SW 1271 (cell line): Measurements from ENCODE around the gene JSRP1.

ENCODE experiments used
- DNase-seq, 2 experiments: peaks; one replicate each; lab custom pipeline; 2025; lab: John Stamatoyannopoulos, UW

JSRP1 gene

DNA sequence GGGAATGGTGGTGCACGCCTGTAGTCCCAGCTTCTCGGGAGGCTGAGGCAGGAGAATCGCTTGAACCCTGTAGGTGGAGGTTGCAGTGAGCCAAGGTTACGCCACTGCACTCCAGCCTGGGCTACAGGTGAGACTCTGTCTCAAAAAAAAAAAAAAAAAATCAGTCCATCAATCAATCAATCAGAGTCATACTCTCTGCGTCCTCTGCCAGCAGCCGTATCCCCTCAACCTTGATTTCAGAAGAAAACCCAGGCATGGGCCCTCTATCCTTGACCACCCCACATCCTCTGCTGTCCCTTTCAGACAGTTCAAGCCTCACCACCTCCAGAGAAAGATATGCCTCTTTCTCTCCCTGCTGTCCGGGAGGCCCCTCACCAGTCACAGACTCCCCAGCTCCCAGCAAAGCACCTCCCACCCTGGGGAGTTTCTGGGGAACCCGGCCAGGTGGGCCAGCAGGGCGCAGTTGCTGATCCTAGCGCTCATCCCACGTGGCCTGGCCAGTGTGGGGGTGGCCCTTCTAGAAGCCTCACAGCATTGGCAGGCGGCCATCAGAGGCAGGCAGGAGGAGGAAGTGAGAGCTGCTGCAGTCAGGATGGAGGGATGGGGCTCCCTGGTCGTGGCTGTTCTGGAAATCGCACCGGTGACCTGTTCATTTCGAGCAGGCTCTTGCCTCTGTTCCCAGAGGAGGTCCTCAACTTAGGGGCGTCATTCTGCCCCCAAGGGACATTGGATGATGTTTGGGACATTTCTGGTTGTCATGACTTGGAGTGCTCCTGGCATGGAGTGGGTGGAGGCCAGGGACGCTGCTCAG is 10.2 kb upstream of the JSRP1 start:
- DNase-seq: no peak

GRCh38 chr19:2261438-2262172 is 5.4 kb upstream of the JSRP1 start:
- DNase-seq: peak in 1 of 2 experiments; percentile 14

DNA sequence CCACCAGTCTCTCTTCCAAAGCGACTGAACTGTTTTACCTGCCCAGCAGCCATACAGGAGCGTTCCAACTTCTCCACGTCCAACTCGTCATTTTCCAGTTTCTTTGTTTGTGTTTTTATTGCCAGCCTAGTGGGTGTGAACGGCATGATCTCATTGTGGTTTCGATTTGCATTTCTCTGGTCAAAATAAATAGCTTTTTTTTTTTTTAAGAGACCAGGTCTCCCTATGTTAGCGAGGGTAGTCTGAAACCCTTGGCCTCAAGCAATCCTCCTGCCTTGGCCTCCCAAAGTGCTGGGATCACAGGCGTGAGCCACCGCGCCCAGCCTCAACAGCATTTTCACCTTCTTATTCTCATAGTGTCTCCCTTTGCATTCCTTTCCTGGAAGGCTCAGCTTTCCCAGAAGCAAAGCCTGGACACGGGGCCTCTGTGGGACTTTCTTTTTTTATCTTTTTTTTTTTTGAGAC is 4.2 kb upstream of the JSRP1 start:
- no peak for DNase-seq

GRCh38 chr19:2259336-2259735 is 3.1 kb upstream of the JSRP1 start:
- no peak for DNase-seq

DNA sequence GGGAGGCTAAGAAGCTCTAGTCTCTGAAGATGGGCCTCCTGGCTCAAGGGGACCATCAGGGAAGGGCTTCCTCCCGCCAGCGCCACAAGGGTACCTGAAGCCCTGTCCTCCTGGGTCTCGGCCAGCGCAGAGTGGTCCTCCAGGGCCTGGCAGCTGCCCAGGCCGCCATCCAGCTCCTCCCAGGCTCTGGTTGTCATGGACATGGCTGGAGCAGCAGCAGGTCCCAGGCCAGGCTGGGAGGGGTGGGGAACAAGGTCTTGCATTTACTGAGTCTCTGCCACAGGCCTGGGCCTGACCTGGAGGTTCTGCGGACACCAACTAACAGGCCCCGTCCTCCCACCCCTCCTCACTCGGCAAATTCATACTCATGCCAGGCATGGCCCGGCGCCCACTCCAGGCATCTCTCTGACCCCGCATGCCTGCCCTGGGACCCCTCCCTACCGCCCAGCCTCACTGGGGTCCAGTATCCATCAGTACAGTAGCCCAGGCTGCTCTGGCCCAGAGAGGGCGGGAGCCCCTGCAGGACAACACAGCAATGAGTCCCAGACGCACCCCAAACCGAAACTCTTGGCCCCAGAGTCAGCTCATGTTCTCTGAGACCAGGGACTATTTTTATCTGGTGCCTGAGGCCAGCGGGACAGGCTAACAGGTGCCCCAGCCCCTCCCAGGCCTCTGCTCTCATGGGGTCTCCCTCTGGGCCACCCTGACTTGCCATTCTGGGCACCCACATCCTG is 938 bp downstream of the JSRP1 start:
- no peak for DNase-seq

- no peak for DNase-seq
Observed at GRCh38 chr19:2254064-2254872, 1.9 kb downstream of the JSRP1 start.

DNA sequence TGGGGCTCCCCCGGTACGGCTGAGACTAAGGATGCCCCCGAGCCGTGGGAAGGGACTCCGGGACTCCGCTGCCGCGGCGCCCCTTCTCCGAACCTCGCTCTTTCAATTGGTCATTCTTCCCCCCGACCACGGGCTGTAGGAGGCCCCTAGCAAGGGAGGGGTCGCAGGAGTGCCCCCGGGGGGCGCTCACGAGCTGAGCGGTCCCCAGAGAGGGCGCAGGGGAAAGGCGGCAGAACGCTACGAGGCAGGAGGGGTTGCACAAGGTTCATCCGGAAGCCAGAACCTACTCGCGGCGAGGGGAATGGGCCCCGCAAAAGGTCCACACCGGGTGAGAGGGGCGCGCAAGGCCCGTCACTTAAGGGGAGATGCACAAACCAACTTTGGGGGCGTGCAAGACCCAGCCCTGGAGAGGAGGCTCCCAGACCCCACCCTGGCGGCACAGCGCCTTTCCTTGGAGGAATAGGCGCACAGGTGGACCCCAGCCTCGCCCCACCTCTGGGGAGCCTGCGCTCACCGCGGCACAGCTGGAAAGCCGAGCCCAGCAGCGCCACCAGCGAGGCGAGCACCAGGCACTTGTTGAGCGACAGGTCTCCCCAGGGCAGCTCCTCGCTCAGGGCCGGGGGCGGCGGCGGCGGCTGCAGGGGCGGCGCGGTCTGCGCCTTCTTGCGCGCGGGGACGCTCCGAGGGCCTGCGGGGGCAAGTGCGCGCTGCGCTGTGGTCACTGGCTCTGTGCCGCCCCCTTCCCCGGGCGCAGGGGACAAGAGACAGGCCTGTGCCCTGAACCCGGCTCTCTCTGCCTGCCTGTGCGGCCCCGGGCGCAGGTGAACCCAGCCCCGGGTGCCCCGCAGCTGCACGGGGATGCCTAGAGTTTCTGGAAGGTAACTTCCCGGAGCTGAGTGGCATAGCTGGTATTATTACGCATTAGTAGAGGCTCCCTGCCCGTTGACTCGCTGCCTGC is 2.8 kb downstream of the JSRP1 start:
- no peak for DNase-seq

- no peak for DNase-seq
Observed at GRCh38 chr19:2252797-2253105, 3.5 kb downstream of the JSRP1 start.

DNA sequence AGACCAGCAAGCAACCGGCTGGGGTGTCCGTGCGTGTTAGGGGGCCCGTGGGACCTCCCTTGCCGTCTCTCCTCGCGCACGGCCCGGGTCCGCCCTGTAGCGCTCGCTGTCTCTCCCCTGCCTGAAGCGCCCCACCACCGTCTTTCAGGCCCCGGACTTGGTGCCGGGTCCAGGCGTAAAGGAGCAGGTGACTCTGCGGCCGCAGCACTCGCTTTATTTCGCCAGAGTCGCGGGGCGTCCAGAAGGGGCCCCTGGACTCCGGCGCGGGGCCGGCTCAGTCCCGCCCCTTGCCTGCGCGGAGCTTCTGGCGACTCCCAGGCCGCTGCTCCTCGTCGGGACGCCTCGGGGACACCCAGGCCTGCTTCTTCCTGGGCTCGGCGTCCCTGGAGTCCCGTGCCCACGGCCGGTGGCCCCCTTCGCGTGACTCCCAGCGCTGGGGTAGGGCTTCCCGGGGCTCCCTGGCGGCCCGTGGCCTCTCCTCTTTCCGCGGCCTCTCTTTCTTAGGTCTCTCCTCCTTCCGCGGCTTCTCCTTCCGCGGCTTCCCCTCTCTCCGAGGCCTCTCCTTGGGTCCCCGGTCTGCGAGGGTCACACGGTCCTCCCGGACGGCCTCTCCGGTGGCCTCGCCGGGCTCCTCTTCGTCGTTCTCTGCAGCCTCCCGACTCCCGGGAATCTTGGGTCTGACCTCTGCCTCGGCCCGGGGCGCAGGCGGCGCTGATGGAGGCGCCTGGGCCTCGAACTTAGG is 4.0 kb downstream of the JSRP1 start:
- no peak for DNase-seq

GRCh38 chr19:2251106-2252054 is 4.8 kb downstream of the JSRP1 start:
- no peak for DNase-seq

DNA sequence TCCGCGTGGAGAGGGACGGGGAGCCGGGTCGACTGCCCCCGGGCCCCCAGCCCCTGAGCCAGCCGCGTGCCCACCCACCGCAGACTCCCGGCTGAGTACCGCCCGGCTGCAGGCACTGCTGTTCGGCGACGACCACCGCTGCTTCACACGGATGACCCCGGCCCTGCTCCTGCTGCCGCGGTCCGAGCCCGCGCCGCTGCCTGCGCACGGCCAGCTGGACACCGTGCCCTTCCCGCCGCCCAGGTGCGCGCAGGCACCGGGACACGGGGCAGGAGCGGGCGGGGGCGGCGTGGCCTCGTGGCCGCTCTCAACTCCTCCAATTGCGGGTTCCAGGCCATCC is 5.5 kb downstream of the JSRP1 start:
- DNase-seq: no peak

DNA sequence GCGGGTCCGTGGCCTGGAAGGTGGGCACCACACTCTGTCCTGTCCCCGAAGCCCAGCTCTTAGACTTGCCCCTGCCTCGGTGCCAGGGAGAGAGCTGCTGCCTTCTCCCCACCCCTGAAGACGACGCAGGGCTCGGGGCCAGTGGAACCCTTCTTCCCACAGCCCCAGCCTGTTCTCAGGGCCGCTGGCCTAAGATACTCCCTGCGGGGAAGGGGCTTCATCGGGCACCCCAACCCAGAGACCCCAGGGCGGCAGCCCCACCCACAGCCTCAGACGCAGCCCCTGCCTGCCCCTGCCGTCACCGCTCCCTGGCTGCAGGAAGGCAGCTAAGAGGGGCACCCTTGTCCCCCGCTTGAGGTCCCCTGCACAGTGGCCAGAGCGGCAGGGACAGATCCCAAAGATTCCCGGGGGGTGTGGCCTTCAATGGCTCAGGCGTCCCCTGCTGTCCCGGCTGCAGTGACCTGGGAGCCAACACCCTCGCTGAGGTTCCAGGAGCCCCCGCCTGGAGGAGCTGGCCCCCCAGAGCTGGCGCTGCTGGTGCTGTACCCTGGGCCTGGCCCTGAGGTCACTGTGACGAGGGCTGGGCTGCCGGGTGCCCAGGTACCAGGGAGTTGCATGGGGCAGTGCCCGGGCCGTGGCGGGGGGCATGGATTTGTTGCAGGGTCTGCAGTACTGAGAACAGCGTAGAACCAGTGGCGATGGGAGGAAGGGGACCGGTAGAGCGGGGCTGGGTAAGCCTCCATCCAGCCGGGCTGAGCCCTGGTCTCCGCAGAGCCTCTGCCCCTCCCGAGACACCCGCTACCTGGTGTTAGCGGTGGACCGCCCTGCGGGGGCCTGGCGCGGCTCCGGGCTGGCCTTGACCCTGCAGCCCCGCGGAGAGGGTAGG is 6.1 kb downstream of the JSRP1 start:
- no peak for DNase-seq

- DNase-seq: no peak
Observed at GRCh38 chr19:2249010-2249866, 7.0 kb downstream of the JSRP1 start, which contains the start of gene AMH. Gene AMH, plus strand, starts transcription at chr19:2249323. Its CDS starts 10 bp downstream, at chr19:2249333.

DNA sequence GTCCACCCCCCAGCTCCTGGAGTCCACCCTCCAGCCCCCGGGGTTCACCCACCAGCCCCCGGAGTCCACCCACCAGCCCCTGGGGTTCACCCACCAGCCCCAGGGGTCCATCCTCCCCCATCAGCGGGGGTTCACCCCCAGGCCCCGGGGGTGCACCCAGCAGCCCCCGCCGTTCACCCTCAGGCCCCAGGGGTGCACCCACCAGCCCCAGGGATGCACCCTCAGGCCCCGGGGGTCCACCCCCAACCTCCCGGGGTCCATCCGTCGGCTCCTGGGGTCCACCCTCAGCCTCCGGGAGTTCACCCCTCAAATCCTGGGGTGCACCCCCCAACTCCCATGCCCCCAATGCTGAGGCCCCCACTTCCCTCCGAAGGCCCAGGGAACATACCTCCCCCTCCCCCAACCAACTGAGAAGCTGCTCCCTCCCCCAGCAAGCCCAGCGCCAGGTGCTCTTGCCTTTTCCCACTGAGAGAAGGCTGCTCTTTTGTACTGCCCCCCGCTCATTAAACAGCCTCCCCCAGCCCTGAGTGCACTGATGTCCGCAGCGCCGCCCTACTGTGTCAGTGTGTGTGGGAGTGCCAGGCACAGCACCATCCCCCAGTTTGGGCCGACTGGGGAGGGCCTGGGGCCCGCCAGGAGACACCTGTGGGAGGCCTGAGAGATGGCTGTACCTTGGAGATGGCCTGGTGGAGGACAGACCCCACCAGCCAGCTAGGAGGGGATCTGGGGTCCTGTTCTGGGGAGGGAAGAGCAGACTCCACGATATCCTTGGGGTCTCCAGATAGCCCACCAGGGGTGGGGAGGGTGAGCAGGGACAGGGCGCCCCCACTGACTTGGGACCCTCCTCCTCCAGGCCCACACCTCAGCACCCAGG is 7.8 kb downstream of the JSRP1 start:
- DNase-seq: no peak

DNA sequence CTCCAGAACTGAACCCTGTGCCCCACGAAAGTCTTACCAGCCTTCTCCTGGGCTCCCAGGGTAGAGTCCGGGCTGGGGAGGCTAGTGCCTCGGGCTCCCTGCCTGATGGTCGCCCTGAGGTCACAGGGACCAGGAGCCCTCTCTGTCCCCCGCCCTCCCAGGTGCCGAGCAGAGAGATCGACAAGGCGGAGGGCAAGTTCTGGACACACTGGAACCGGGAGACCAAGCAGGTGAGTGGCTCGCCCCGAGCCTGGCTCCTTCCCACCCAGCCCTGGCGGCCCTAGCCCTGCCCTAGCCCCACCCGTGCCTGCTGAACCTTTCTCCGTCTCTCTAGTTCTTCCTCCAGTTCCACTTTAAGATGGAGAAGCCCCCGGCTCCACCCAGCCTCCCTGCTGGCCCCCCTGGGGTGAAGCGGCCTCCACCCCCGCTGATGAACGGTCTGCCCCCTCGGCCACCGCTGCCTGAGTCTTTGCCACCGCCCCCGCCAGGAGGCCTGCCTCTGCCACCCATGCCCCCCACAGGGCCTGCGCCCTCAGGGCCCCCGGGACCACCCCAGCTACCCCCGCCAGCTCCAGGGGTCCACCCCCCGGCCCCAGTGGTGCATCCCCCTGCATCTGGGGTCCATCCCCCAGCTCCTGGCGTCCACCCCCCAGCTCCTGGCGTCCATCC is 8.7 kb downstream of the JSRP1 start:
- no peak for DNase-seq
